Kidney (tissue), 14 donors: ENCODE measurements around the gene HTRA2. TPM values are rescaled to one million over a fixed set of nuclear protein-coding genes. Genes with fewer than 3 reads are reported as not detected.

Experiments
- DNase-seq, 5 donors: peaks; one replicate each; pipeline ENCODE4 v3.0.0-alpha.2; 2013 to 2020
- FAIRE-seq: peaks from 2 replicates; lab custom pipeline; 2012; peaks lifted over from hg19 to GRCh38; lab: Jason Lieb, UNC
- H3K27ac ChIP-seq, 2 donors: one replicate each; pipeline ENCODE4 v1.7.0; 2013; ENCODE audit warnings: low read depth in 2 of 2, low read length in 2 of 2, inconsistent platforms in 1 of 2
- H3K27me3 ChIP-seq: one replicate; pipeline ENCODE4 v1.7.1; 2013; ENCODE audit warnings: low read length, inconsistent platforms; ENCODE audit not compliant: control insufficient read depth, insufficient read depth
- H3K36me3 ChIP-seq, 3 donors: one replicate each; pipeline versions ENCODE4 v1.7.0 to v1.7.1; 2013; ENCODE audit warnings: low read length in 3 of 3, control low read depth in 1 of 3, inconsistent platforms in 1 of 3; ENCODE audit not compliant: insufficient read depth in 3 of 3, control insufficient read depth in 2 of 3
- H3K4me1 ChIP-seq, 3 donors: one replicate each; pipeline versions ENCODE4 v1.7.0 to v1.7.1; 2013; ENCODE audit warnings: low read length in 3 of 3, inconsistent platforms in 1 of 3, low read depth in 1 of 3; ENCODE audit not compliant: control insufficient read depth in 2 of 3, insufficient read depth in 2 of 3
- H3K4me3 ChIP-seq, 3 donors: one replicate each; pipeline versions ENCODE4 v1.7.0 to v1.8.1; 2013; ENCODE audit warnings: low read length in 3 of 3, control low read depth in 1 of 3, inconsistent platforms in 1 of 3
- H3K9ac ChIP-seq, 3 donors: one replicate each; pipeline versions ENCODE4 v1.7.0 to v1.7.1; 2013; ENCODE audit warnings: low read length in 3 of 3, control low read depth in 1 of 3, inconsistent platforms in 1 of 3
- H3K9me3 ChIP-seq, 3 donors: one replicate each; pipeline versions ENCODE4 v1.7.0 to v1.7.1; 2013; ENCODE audit warnings: low read length in 3 of 3, control low read depth in 1 of 3, inconsistent platforms in 1 of 3; ENCODE audit not compliant: control insufficient read depth in 2 of 3, insufficient read depth in 1 of 3
- CTCF ChIP-seq: IDR thresholded peaks from 3 replicates; pipeline ENCODE4 v1.5.1; 2012; ENCODE audit warnings: mild to moderate bottlenecking, moderate library complexity, borderline replicate concordance; ENCODE audit not compliant: insufficient read depth; ENCODE audit errors: extremely low read depth
- intact Hi-C: fragments of 100-400 bp; cut with DNase I; formaldehyde crosslinking; loops from one replicate; pipeline ENCODE4 v1.11.1; 2022
- polyA plus RNA-seq: library from polyadenylated mRNA; stranded (reverse); fragments of 350-450 nt; fragmentation: Illumina TruSeq; extraction: RNeasy Lipid Tissue Mini Kit (QIAGEN cat#74804); gene quantifications from one replicate; pipeline ENCODE4 v1.2.3, GENCODE V29; 2014; ENCODE audit warnings: low read depth, low replicate concordance; ENCODE audit not compliant: insufficient read depth
- total RNA-seq: library from RNA; stranded (reverse); fragmentation: NEBNext Ultra II Directional; extraction: Animal tissue kit (Norgen Biotek cat#: 25700); gene quantifications from one replicate; pipeline ENCODE4 v1.2.1, GENCODE V29; 2021
- donor health status: control.
- donor health status: control.
- donor health status: control.
- donor health status: control.
- donor health status: control.
- donor health status: DM: yes; HTN: yes; CAD: no.
- donor health status: Normal renal cell carcinoma (clear cell type).

The HTRA2 gene
- total and polyA plus RNA-seq, 2 donors from 2014 or later: 30.8 to 44.2 TPM

- intact Hi-C loops: no loop called here
- no peaks in the 10 kb centered on the region for H3K9me3 ChIP-seq
- no peaks in the 10 kb centered on the region for H3K36me3 ChIP-seq
- DNase-seq (no peak), FAIRE-seq (no peak)
- H3K4me1 ChIP-seq: peaks cover 0 to 5% (median 0%) of the 10 kb centered on the region in 3 donors
- H3K27ac ChIP-seq: no peak overlapping the region
- no peak for TF ChIP-seq CTCF
- peaks cover 49% of the 10 kb centered on the region for H3K27me3 ChIP-seq
- H3K4me3 ChIP-seq: peak overlapping the region in 1 of 3 donors; percentile 13
- H3K9ac ChIP-seq: no peak overlapping the region
Measured at GRCh38 chr2:74516650-74517049, 13.1 kb upstream of the HTRA2 start.

- no peak for DNase-seq
- no peaks in the 10 kb centered on the region for H3K4me1 ChIP-seq
- H3K36me3 ChIP-seq: peaks cover 0 to 16% (median 15%) of the 10 kb centered on the region in 3 donors
- no peak for FAIRE-seq
- H3K27ac ChIP-seq: no peak overlapping the region
- intact Hi-C loops: no loop called here
- peaks cover 17% of the 10 kb centered on the region for H3K27me3 ChIP-seq
- no peak overlapping the region for H3K4me3 ChIP-seq
- no peaks in the 10 kb centered on the region for H3K9me3 ChIP-seq
- no peak overlapping the region for H3K9ac ChIP-seq
- no peak for TF ChIP-seq CTCF
Measured at GRCh38 chr2:74522516-74522915, 7.2 kb upstream of the HTRA2 start.

DNA sequence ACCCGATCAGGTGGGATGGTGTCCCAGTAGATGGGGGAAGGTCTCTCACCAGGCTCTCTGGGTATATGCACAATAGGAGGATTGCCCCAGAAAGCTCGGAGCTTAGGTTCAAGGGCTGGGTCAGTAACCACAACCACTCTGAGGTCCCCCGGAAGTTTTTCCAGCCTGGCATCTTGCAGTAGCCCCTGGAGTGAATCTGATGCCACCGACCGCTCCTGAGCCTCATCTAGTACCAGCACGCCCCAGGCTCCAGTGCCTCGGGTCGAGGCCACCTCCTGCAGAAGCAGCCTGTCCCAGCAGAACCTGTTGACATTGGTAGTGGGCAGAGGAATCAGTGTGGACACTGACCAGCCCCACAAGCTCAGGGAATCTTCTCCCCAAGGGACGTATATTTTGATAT lies 5.7 kb upstream of the HTRA2 start:
- FAIRE-seq: no peak
- H3K9ac ChIP-seq: no peak overlapping the region
- no peaks in the 10 kb centered on the region for H3K9me3 ChIP-seq
- TF ChIP-seq CTCF: no peak
- peak in 1 of 5 donors; percentile 52 for DNase-seq
- peaks cover 2% of the 10 kb centered on the region for H3K27me3 ChIP-seq
- intact Hi-C loops: no loop called here
- H3K27ac ChIP-seq: no peak overlapping the region
- peaks cover 0 to 10% (median 4%) of the 10 kb centered on the region in 3 donors for H3K4me1 ChIP-seq
- H3K4me3 ChIP-seq: no peak overlapping the region
- H3K36me3 ChIP-seq: peaks cover 0 to 25% (median 15%) of the 10 kb centered on the region in 3 donors
